DND-41 (cell line): ENCODE results near the gene STRA8.

ENCODE experiments used
- EZH2 ChIP-seq: IDR thresholded peaks from 3 replicates; pipeline ENCODE4 v1.6.1; 2012; ENCODE audit warnings: borderline replicate concordance, low read depth, mild to moderate bottlenecking, moderate library complexity, low read length, inconsistent platforms; ENCODE audit not compliant: severe bottlenecking
- TF ChIP-seq, protein P1 (sequence below): IDR thresholded peaks from 2 replicates; pipeline ENCODE4 v1.5.1; 2012; ENCODE audit warnings: borderline replicate concordance, low read length, moderate library complexity, mild to moderate bottlenecking; ENCODE audit not compliant: poor library complexity, severe bottlenecking; ENCODE audit errors: extremely low read depth

DNA sequence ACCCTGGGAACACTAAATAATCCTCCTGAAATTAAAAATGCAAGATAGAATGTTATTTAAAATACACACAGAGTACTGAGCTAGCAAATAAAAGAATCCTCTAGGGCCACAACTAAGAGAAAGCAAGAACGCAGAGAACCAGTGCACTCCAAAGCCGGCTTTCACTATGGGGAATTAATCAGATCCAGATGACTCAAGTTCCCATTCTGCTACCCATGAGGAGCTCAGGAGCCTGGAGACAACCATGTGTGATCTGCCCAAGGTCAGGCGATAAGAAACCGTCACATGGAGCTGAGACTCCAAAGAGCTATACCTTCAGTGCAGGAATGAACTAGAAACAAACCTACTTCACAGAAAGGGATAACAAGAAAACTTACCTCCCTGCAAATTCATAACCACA, 43.7 kb upstream of the STRA8 start:
- TF ChIP-seq, protein P1, sequence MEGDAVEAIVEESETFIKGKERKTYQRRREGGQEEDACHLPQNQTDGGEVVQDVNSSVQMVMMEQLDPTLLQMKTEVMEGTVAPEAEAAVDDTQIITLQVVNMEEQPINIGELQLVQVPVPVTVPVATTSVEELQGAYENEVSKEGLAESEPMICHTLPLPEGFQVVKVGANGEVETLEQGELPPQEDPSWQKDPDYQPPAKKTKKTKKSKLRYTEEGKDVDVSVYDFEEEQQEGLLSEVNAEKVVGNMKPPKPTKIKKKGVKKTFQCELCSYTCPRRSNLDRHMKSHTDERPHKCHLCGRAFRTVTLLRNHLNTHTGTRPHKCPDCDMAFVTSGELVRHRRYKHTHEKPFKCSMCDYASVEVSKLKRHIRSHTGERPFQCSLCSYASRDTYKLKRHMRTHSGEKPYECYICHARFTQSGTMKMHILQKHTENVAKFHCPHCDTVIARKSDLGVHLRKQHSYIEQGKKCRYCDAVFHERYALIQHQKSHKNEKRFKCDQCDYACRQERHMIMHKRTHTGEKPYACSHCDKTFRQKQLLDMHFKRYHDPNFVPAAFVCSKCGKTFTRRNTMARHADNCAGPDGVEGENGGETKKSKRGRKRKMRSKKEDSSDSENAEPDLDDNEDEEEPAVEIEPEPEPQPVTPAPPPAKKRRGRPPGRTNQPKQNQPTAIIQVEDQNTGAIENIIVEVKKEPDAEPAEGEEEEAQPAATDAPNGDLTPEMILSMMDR, result no peak
- TF ChIP-seq EZH2, result no peak
